Measurements from ENCODE around the gene PRR33. TPM values are rescaled to one million over a fixed set of nuclear protein-coding genes. Genes with fewer than 3 reads are reported as not detected.

PRR33 gene
- total RNA-seq, 1 donor from 2014 or later: not detected

DNA sequence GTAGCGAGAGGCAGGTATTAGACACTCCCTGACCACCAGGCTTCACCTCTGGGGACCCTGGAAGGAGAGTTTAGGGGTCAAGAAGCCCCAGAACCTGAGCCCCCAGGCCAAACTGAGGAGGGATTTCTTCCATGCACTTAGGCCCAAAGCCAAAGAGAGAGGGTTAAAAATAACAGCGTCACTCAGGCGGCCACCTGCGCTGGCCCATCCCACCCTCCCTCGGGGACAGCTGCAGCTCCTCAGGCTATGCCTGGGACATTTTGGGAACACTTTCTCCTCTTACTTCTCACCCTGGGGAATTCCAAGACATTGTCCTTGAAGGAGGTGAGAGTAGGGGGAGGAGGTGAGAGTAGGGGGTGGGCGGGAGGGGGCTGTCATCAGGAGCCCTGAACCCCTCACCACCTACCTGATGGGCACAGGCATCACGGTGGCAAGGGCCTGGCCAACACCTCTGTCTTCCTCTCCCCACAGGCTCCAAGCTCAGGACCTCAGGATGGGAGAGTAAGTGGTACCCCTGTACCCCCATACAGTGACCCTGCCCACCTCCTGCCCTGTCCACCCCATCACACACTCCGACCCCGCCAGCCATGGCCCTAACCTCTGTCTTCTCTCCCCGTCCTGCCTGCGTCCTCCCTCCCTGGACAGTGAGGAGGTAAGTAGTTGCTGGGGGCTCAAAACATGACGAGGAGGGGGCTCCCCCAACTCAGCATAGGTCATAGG, 52.3 kb downstream of the PRR33 start:
- no peak for DNase-seq (ENCODE audit: low spot score)

- no peak for DNase-seq (ENCODE audit: low spot score)
These were observed 53.1 kb downstream of the PRR33 start, which contains the start of gene TNNI2 for GRCh38 chr11:1838426-1839144. Gene TNNI2 (plus strand): TSS chr11:1838981. CDS start chr11:1839697, 716 bp downstream.

Small RNA genes lying within 50 kb of the gene (microRNA-seq; reads per million reads assigned to microRNA genes)
- gene MIR4298 (ENCODE audit: borderline number of aligned reads): not detected
- gene MIR7847 (ENCODE audit: borderline number of aligned reads): not detected

Other genes with a start within 250 kb of the PRR33 start
- not detected for gene KRTAP5-6, start 194.7 kb downstream of the PRR33 start, total RNA-seq
- gene IFITM10, start 141.3 kb downstream of the PRR33 start, total RNA-seq: 1.5 TPM
- 940 TPM for gene CTSD, start 128.0 kb downstream of the PRR33 start, total RNA-seq
- gene SYT8, start 56.9 kb downstream of the PRR33 start, total RNA-seq: not detected
- gene TNNI2, start 52.9 kb downstream of the PRR33 start, total RNA-seq: 0.64 TPM
- gene LSP1, start 38.8 kb downstream of the PRR33 start, total RNA-seq: 46.4 TPM
- 22.9 TPM for gene TNNT3, start 27.8 kb upstream of the PRR33 start, total RNA-seq
- gene MRPL23, start 55.4 kb upstream of the PRR33 start, total RNA-seq: 26.0 TPM
- 292 TPM for gene H19, start 105.9 kb upstream of the PRR33 start, total RNA-seq
- gene IGF2, start 247.5 kb upstream of the PRR33 start, total RNA-seq: 148 TPM

Measured in mesenteric fat pad (tissue), 1 donor.